KMS-11 (cell line): ENCODE measurements around the gene CCDC33.

Experiments used
- H2AFZ ChIP-seq: fragments of 200-600 bp; sonication (generic); 2 replicates; pipeline ENCODE4 v1.6.1; 2016; ENCODE audit warnings: antibody characterized with exemption, mixed run types, low read depth
- H3K27ac ChIP-seq: fragments of 200-600 bp; sonication (generic); 2 replicates; pipeline ENCODE4 v1.6.1; 2016; ENCODE audit warnings: mild to moderate bottlenecking, mixed run types
- H3K27me3 ChIP-seq: fragments of 200-600 bp; sonication (generic); 2 replicates; pipeline ENCODE4 v1.6.1; 2017; ENCODE audit warnings: mild to moderate bottlenecking, low read depth, mixed run types, moderate library complexity; ENCODE audit not compliant: insufficient read depth
- H3K36me3 ChIP-seq: fragments of 200-600 bp; sonication (generic); 2 replicates; pipeline ENCODE4 v1.6.1; 2017; ENCODE audit warnings: mild to moderate bottlenecking, mixed run types; ENCODE audit not compliant: insufficient read depth
- H3K4me1 ChIP-seq: fragments of 200-600 bp; sonication (generic); 2 replicates; pipeline ENCODE4 v1.6.1; 2016; ENCODE audit warnings: mild to moderate bottlenecking, low read depth, mixed run types; ENCODE audit not compliant: poor library complexity, severe bottlenecking
- H3K4me2 ChIP-seq: fragments of 200-600 bp; sonication (generic); 2 replicates; pipeline ENCODE4 v1.7.0; 2016; ENCODE audit warnings: mild to moderate bottlenecking, mixed run types
- H3K4me3 ChIP-seq: fragments of 200-600 bp; sonication (generic); IDR thresholded peaks from 2 replicates; pipeline ENCODE4 v1.6.1; 2017; ENCODE audit warnings: low read depth, low read length, mixed read lengths; ENCODE audit not compliant: insufficient read depth
- H3K79me2 ChIP-seq: fragments of 200-600 bp; sonication (generic); 2 replicates; pipeline ENCODE4 v1.6.1; 2016; ENCODE audit warnings: low read depth, mixed run types; ENCODE audit not compliant: insufficient read depth
- H3K9ac ChIP-seq: fragments of 200-600 bp; sonication (generic); 2 replicates; pipeline ENCODE4 v1.6.1; 2016; ENCODE audit warnings: mild to moderate bottlenecking, mixed run types
- H4K20me1 ChIP-seq: fragments of 200-600 bp; sonication (generic); 2 replicates; pipeline ENCODE4 v1.6.1; 2016; ENCODE audit warnings: mild to moderate bottlenecking, mixed run types; ENCODE audit not compliant: insufficient read depth
- TF ChIP-seq, protein P1 (sequence below): fragments of 200-600 bp; sonication (generic); conservative IDR thresholded peaks from 2 replicates; pipeline ENCODE4 v1.6.1; 2017; ENCODE audit warnings: low read depth, mild to moderate bottlenecking, antibody characterized with exemption, low read length, moderate library complexity, mixed read lengths

The CCDC33 gene

DNA sequence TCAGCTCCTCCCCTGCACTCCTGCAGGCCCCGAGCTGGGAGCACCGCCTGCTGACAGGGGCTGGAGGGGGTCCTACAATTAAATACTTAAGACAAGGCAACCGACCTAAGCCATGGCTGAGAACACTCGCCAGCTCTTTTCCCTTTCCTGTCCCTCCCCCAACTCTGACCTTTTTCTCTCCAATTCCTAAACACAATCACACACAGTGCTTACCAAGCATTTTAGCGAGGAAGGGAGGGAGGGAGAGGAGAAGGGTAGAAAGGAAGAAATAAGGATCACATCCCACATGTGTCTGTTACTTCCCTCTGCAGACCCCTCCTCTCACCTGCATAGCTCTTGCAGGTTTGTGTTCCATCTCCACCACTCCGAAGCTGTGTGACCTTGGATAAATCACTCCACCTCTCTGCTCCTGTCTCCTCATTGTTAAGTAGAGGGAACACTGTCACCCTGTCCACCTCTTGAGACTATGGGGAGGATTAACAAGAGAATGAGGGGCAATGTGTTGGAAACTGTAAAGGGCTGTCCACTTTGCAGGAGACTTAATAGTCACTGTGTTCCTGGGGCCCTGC lies 67.7 kb downstream of the CCDC33 start:
- Histone ChIP-seq H3K36me3 (no peaks in the 10 kb centered on the region), H3K4me2 (no peak overlapping the region), H4K20me1 (no peaks in the 10 kb centered on the region), H2AFZ (no peak overlapping the region), H3K79me2 (no peaks in the 10 kb centered on the region), H3K27me3 (peaks cover 96% of the 10 kb centered on the region), H3K4me3 (no peak overlapping the region), H3K9ac (no peak overlapping the region), H3K27ac (no peak overlapping the region), H3K4me1 (no peaks in the 10 kb centered on the region)
- TF ChIP-seq, protein P1, sequence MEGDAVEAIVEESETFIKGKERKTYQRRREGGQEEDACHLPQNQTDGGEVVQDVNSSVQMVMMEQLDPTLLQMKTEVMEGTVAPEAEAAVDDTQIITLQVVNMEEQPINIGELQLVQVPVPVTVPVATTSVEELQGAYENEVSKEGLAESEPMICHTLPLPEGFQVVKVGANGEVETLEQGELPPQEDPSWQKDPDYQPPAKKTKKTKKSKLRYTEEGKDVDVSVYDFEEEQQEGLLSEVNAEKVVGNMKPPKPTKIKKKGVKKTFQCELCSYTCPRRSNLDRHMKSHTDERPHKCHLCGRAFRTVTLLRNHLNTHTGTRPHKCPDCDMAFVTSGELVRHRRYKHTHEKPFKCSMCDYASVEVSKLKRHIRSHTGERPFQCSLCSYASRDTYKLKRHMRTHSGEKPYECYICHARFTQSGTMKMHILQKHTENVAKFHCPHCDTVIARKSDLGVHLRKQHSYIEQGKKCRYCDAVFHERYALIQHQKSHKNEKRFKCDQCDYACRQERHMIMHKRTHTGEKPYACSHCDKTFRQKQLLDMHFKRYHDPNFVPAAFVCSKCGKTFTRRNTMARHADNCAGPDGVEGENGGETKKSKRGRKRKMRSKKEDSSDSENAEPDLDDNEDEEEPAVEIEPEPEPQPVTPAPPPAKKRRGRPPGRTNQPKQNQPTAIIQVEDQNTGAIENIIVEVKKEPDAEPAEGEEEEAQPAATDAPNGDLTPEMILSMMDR, result no peak

DNA sequence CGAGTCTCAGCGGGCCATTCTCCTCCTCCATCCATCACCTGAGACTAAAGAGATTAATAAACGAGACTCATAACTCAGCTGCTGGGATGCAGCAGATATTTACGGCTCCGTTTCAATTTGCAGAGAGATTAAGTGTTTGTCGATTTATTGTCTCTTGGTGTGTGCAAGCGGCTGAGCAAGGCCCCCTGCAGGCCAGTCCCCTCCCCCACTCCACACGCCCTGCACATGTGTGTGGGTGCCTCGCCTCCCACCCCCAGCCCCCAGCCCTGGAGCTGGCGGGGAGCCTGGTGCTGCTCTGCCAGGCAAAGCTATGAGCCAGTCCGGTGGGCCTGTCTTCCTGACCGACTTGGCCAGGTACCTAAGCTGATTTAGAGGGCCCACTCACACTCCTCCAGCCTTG lies 68.3 kb downstream of the CCDC33 start:
- no peak overlapping the region for H3K4me3 ChIP-seq
- H3K27ac ChIP-seq, result no peak overlapping the region
- H2AFZ ChIP-seq, result no peak overlapping the region
- H3K79me2 ChIP-seq, result no peaks in the 10 kb centered on the region
- no peak overlapping the region for H3K4me2 ChIP-seq
- peaks cover 94% of the 10 kb centered on the region for H3K27me3 ChIP-seq
- H3K36me3 ChIP-seq, result no peaks in the 10 kb centered on the region
- H3K4me1 ChIP-seq, result no peaks in the 10 kb centered on the region
- no peaks in the 10 kb centered on the region for H4K20me1 ChIP-seq
- TF ChIP-seq, protein P1, result no peak
- H3K9ac ChIP-seq, result no peak overlapping the region

DNA sequence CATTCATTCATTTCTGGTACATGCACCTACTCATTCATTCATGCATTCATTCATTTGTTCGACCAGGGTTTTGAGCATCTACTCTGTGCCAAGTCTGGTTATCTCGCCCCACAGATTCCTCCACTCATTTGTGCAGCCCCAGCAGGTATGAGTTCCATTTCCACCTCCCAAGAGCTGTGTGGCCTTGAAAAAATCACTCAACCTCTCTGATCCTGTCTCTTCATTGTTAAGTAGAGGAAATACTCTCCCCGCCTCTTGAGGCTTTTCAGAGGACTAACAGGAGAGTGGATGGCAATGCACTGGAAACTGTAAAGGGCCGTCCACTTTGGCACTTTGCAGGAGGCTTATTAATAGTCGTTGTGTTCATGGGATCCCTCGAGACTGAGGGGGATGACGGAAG lies 69.6 kb downstream of the CCDC33 start:
- peaks cover 94% of the 10 kb centered on the region for H3K27me3 ChIP-seq
- H3K27ac ChIP-seq, result no peak overlapping the region
- H2AFZ ChIP-seq, result no peak overlapping the region
- H3K4me2 ChIP-seq, result no peak overlapping the region
- H3K9ac ChIP-seq, result no peak overlapping the region
- H3K79me2 ChIP-seq, result no peaks in the 10 kb centered on the region
- H4K20me1 ChIP-seq, result no peaks in the 10 kb centered on the region
- H3K4me3 ChIP-seq, result no peak overlapping the region
- H3K4me1 ChIP-seq, result no peaks in the 10 kb centered on the region
- TF ChIP-seq, protein P1, result no peak
- H3K36me3 ChIP-seq, result no peaks in the 10 kb centered on the region

DNA sequence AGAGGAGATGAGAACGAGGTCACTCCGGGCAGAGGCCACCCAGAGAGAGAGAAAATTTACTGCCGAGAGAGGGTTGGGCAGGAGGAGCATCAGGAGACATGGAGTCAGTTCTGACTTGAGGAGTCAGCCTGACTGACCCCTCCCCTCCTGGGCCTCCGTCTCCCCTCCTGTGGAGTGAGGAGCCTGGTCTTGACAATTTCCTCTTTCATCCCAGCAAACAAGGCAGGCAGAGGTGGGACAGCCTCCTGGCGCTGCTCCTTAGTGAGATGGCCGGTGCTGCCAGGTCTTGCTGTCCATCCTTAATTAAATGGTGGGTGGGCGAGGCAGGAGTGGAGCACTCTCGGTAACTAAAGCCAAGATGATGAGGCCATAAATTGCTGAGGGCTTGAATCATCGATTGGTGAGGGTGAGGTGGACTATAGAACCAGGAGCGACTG lies 70.7 kb downstream of the CCDC33 start:
- Histone ChIP-seq H3K27ac (no peak overlapping the region), H4K20me1 (no peaks in the 10 kb centered on the region), H3K27me3 (peaks cover 92% of the 10 kb centered on the region), H3K4me3 (no peak overlapping the region), H3K36me3 (no peaks in the 10 kb centered on the region), H3K4me1 (no peaks in the 10 kb centered on the region), H3K4me2 (no peak overlapping the region), H3K79me2 (no peaks in the 10 kb centered on the region), H3K9ac (no peak overlapping the region), H2AFZ (no peak overlapping the region)
- TF ChIP-seq, protein P1, result no peak
